ENCODE results near the gene FRMPD1.

The FRMPD1 gene

DNA sequence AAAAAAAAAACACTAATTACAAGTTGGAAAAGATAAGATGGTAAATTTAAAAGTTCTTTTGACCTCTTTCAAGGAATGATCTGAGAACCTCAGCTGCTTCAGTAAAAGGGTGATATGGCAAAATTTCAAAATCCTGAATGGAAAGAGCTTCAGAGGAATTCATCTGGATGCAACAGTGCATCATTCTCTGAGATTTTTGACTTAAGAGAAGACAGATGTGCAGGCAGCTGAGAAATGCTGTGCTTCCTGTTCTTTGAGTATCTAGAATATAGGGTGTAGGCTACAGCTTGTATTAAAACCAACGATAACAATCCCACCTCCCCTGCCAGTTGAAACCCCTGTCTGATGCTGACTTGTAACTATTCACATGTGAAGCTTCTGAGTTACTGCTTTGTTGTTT is 6.2 kb downstream of the FRMPD1 start:
- CTCF ChIA-PET: interaction anchor here (1.1 to 1.6 kb wide), 2 partner anchors 17 to 74 kb away, joined by 3 read pairs; no protein-coding TSS in a partner anchor
- POLR2A ChIA-PET: no interaction called here
- TF ChIP-seq ZFHX2 (tag by site-specific recombination; conservative IDR thresholded peaks at IDR 0.05): no peak
- no peak for TF ChIP-seq ZNF423 (tag by site-specific recombination; IDR thresholded peaks at IDR 0.05)
- no peak for TF ChIP-seq ZNF777 (tag by site-specific recombination; IDR thresholded peaks at IDR 0.05; ENCODE audit: borderline replicate concordance)
- no peak for TF ChIP-seq RBAK (tag by site-specific recombination; IDR thresholded peaks at IDR 0.05)
- no peak for TF ChIP-seq ZNF266 (tag by site-specific recombination; IDR thresholded peaks at IDR 0.05; ENCODE audit: low read depth)
- TF ChIP-seq IKZF3 (tag by site-specific recombination; IDR thresholded peaks at IDR 0.05): no peak
- TF ChIP-seq ZNF514 (tag by site-specific recombination; IDR thresholded peaks at IDR 0.05): no peak
- TF ChIP-seq ZNF169 (tag by site-specific recombination; IDR thresholded peaks at IDR 0.05): no peak
- H3K36me3 ChIP-seq (ENCODE audit: control insufficient read depth in 2 of 2, insufficient read depth in 1 of 2, low read length in 2 of 2): no peaks in the 10 kb centered on the region
- H3K4me1 ChIP-seq (ENCODE audit: control insufficient read depth, insufficient read depth, low read length): no peaks in the 10 kb centered on the region
- no peak overlapping the region for H3K27ac ChIP-seq (ENCODE audit: extremely low read depth, low read depth, low read length)
- no peaks in the 10 kb centered on the region for H3K9me3 ChIP-seq (ENCODE audit: control insufficient read depth, insufficient read depth, low read depth, low read length)
- no peak overlapping the region for H3K4me3 ChIP-seq (ENCODE audit: low read depth, low read length)

DNA sequence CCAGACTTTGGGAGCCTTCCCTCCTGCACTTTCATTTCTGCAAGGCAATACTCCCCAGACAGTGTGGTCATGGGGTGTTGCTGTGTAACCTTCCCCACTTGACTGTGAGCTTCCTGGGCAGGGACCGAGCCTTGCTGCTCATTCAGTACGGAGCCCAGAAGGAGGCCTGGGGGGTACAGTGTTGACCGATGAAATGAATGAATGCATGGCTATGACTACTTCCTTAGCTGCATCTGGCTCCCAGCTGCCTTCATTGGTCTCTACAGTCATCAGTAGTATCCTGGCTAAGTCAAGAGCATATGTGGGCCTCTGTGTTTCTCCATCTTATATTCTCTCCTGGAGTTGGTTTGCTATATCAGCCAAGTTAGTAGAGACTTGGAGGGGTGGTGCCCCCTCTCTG is 9.9 kb downstream of the FRMPD1 start:
- TF ChIP-seq ZNF157 (tag by site-specific recombination; IDR thresholded peaks at IDR 0.05): no peak
- TF ChIP-seq ZNF777 (tag by site-specific recombination; IDR thresholded peaks at IDR 0.05; ENCODE audit: borderline replicate concordance): no peak
- TF ChIP-seq ZNF626 (tag by site-specific recombination; IDR thresholded peaks at IDR 0.05): no peak
- TF ChIP-seq ZNF48 (tag by site-specific recombination; IDR thresholded peaks at IDR 0.05): no peak
- no peak for TF ChIP-seq ZBTB48 (tag by site-specific recombination; IDR thresholded peaks at IDR 0.05)
- no peak for TF ChIP-seq ZNF121 (tag by site-specific recombination; IDR thresholded peaks at IDR 0.05)
- no peak for TF ChIP-seq ZNF174 (tag by site-specific recombination; IDR thresholded peaks at IDR 0.05)
- no peak for TF ChIP-seq HOXD13 (CRISPR knock-in tag; IDR thresholded peaks at IDR 0.05; ENCODE audit: borderline replicate concordance)
- no peak for TF ChIP-seq FEZF1 (tag by site-specific recombination; IDR thresholded peaks at IDR 0.05)
- TF ChIP-seq ZNF155 (tag by site-specific recombination; IDR thresholded peaks at IDR 0.05): no peak
- no peak for TF ChIP-seq ZNF830 (tag by site-specific recombination; IDR thresholded peaks at IDR 0.05; ENCODE audit: low read depth)
- TF ChIP-seq, protein P1, sequence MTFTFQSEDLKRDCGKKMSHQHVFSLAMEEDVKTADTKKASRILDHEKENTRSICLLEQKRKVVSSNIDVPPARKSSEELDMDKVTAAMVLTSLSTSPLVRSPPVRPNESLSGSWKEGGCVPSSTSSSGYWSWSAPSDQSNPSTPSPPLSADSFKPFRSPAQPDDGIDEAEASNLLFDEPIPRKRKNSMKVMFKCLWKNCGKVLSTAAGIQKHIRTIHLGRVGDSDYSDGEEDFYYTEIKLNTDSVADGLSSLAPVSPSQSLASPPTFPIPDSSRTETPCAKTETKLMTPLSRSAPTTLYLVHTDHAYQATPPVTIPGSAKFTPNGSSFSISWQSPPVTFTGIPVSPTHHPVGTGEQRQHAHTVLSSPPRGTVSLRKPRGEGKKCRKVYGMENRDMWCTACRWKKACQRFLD (tag by site-specific recombination; IDR thresholded peaks at IDR 0.05): no peak
- TF ChIP-seq, protein P2, sequence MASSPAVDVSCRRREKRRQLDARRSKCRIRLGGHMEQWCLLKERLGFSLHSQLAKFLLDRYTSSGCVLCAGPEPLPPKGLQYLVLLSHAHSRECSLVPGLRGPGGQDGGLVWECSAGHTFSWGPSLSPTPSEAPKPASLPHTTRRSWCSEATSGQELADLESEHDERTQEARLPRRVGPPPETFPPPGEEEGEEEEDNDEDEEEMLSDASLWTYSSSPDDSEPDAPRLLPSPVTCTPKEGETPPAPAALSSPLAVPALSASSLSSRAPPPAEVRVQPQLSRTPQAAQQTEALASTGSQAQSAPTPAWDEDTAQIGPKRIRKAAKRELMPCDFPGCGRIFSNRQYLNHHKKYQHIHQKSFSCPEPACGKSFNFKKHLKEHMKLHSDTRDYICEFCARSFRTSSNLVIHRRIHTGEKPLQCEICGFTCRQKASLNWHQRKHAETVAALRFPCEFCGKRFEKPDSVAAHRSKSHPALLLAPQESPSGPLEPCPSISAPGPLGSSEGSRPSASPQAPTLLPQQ (tag by site-specific recombination; IDR thresholded peaks at IDR 0.05): no peak
- no peak for TF ChIP-seq ZSCAN23 (tag by site-specific recombination; IDR thresholded peaks at IDR 0.05)
- no peak overlapping the region for H3K4me3 ChIP-seq (ENCODE audit: low read depth, low read length)
- no peak overlapping the region for H3K27ac ChIP-seq (ENCODE audit: extremely low read depth, low read depth, low read length)
- CTCF ChIA-PET: no interaction called here
- no peaks in the 10 kb centered on the region for H3K4me1 ChIP-seq (ENCODE audit: control insufficient read depth, insufficient read depth, low read length)
- POLR2A ChIA-PET: no interaction called here
- H3K9me3 ChIP-seq (ENCODE audit: control insufficient read depth, insufficient read depth, low read depth, low read length): no peaks in the 10 kb centered on the region
- no peaks in the 10 kb centered on the region for H3K36me3 ChIP-seq (ENCODE audit: control insufficient read depth in 2 of 2, insufficient read depth in 1 of 2, low read length in 2 of 2)

DNA sequence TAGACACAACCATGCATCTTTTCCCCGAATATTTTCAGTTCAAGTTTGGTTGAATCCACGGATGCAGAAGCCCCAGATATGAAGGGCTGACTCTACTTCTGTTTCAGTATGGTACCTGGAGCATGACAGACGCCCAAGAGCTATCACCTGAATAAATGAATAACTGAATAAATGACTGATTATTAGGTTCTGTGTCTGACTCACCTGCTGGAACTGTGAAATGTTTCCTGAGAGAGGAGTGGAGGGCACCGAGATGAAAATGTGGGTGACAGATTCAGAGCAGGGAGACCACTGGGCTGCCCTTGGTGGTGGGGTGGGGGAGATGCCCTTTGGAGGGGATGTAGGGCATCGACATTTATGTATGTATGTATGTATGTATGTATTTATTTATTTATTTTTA is 13.2 kb downstream of the FRMPD1 start:
- Histone ChIP-seq H3K9me3 (ENCODE audit: control insufficient read depth, insufficient read depth, low read depth, low read length) (no peaks in the 10 kb centered on the region), H3K4me3 (ENCODE audit: low read depth, low read length) (no peak overlapping the region), H3K27ac (ENCODE audit: extremely low read depth, low read depth, low read length) (no peak overlapping the region), H3K36me3 (ENCODE audit: control insufficient read depth in 2 of 2, insufficient read depth in 1 of 2, low read length in 2 of 2) (no peaks in the 10 kb centered on the region), H3K4me1 (ENCODE audit: control insufficient read depth, insufficient read depth, low read length) (no peaks in the 10 kb centered on the region)
- ChIA-PET POLR2A (interaction anchor here (0.6 kb wide), 1 partner anchor 37 kb away, joined by 5 read pairs; no protein-coding TSS in a partner anchor), CTCF (interaction anchor here (0.7 kb wide), 1 partner anchor 217 kb away, joined by 3 read pairs; no protein-coding TSS in a partner anchor)
- TF ChIP-seq ZBTB7A (tag by site-specific recombination; IDR thresholded peaks at IDR 0.05; ENCODE audit: low read depth) (no peak), ZNF16 (tag by site-specific recombination; IDR thresholded peaks at IDR 0.05; ENCODE audit: low read depth) (no peak), ZNF521 (tag by site-specific recombination; IDR thresholded peaks at IDR 0.05) (no peak)

Measured in HEK293 (cell line).